ENCODE results near the gene SMURF1. TPM values are rescaled to one million over a fixed set of nuclear protein-coding genes. Genes with fewer than 3 reads are reported as not detected.

Gene SMURF1
- total and polyA plus RNA-seq, 2 of the 8 experiments (the other 6 are each of a cell fraction or from before 2014, with no cell fraction given): 9.6 to 24.5 TPM

DNA sequence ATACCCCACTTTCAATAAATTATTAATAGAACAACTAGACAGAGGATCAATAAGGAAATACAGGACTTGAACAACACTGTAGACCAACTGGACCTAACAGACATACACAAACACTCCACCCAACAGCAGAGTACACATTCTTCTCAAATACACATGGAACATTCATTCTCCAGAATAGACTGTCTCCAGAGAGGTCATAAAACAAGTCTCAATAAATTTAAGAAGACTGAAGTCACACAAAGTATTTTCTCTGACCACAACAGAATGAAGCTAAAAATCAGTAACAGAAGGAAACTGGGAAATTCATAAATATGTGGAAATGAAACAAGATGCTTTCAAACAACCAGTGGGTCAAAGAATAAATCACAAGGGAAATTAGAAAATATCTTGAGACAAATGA, 119.8 kb downstream of the SMURF1 start:
- Histone ChIP-seq H3K18ac (ENCODE audit: extremely low read depth, low read length) (no peak overlapping the region), H3K4me2 (ENCODE audit: insufficient read depth in 1 of 2, low read depth in 2 of 2, low read length in 2 of 2) (no peak overlapping the region), H2BK5ac (ENCODE audit: low read depth, low read length) (no peak overlapping the region), H4K20me1 (replicated peaks in 1 of 2; ENCODE audit: control insufficient read depth in 1 of 2, insufficient read depth in 2 of 2, low read length in 2 of 2) (peaks cover 0 to 2% of the 10 kb centered on the region in 2 experiments), H3K9me3 (ENCODE audit: insufficient read depth in 2 of 2, low read depth in 1 of 2, low read length in 1 of 2) (no peaks in the 10 kb centered on the region), H3K79me1 (ENCODE audit: low read depth, low read length) (no peaks in the 10 kb centered on the region; the same call in 1 of the 2 replicates), H2BK12ac (ENCODE audit: low read depth, low read length) (no peak overlapping the region), H2BK15ac (ENCODE audit: low read length) (no peak overlapping the region), H3K36me3 (ENCODE audit: control insufficient read depth in 2 of 4, insufficient read depth in 4 of 4, low read length in 3 of 4) (peaks cover 3 to 13% (median 4%) of the 10 kb centered on the region in 4 experiments; a peak in 7 of 8 replicates), H2AK5ac (ENCODE audit: low read depth, low read length) (no peak overlapping the region), H4K8ac (ENCODE audit: extremely low read depth, insufficient read depth, low read length) (no peak overlapping the region), H4K5ac (ENCODE audit: insufficient read length, low read depth, low read length) (no peak overlapping the region), H2BK20ac (ENCODE audit: low read length) (no peak overlapping the region), H3K27me3 (replicated peaks in 1 of 4; ENCODE audit: control insufficient read depth in 3 of 4, extremely low read depth in 1 of 4, insufficient read depth in 3 of 4, low read length in 3 of 4) (no peaks in the 10 kb centered on the region), H3K56ac (replicated peaks; ENCODE audit: insufficient read length, low read depth, low read length) (no peak overlapping the region), H3K79me2 (ENCODE audit: control insufficient read depth in 1 of 2, insufficient read depth in 2 of 2, low read length in 2 of 2) (no peaks in the 10 kb centered on the region), H3K4me1 (replicated peaks in 1 of 4; ENCODE audit: control insufficient read depth in 3 of 4, insufficient read depth in 4 of 4, low read length in 3 of 4) (0 out of 7 replicates have a peak, but pooled peaks cover 0 to 3% (median 0%) of the 10 kb centered on the region in 4 experiments), H3K27ac (ENCODE audit: low read depth, low read length) (no peak overlapping the region), H2AFZ (ENCODE audit: low read length) (no peak overlapping the region), H3K23ac (ENCODE audit: insufficient read length) (no peak overlapping the region), H3K14ac (ENCODE audit: insufficient read length) (no peak overlapping the region), H2BK120ac (replicated peaks; ENCODE audit: low read depth, low read length) (no peak overlapping the region), H4K91ac (replicated peaks; ENCODE audit: insufficient read length, low read length) (no peak overlapping the region), H3K9ac (replicated peaks in 1 of 4; ENCODE audit: extremely low read depth in 1 of 4, low read depth in 3 of 4, low read length in 3 of 4) (no peak overlapping the region), H3K23me2 (ENCODE audit: low read depth, low read length) (no peaks in the 10 kb centered on the region), H3K4me3 (ENCODE audit: extremely low read depth in 1 of 4, insufficient read depth in 2 of 4, low read depth in 3 of 4, low read length in 4 of 4) (no peak overlapping the region), H3K4ac (replicated peaks; ENCODE audit: insufficient read length, low read depth, low read length) (no peak overlapping the region)
- CTCF ChIA-PET (ENCODE audit: partially characterized antibody): interaction anchor here (0.6 to 1.4 kb wide), 3 partner anchors 12 to 274 kb away, joined by 3 read pairs; no protein-coding TSS in a partner anchor
- FAIRE-seq (no peak), DNase-seq (ENCODE audit: low read depth in 1 of 2, low spot score in 2 of 2) (no peak)
- POLR2A ChIA-PET (ENCODE audit: partially characterized antibody): interaction anchor here (0.7 kb wide), 2 partner anchors 10 to 118 kb away, joined by 3 read pairs; no protein-coding TSS in a partner anchor
- no peak for TF ChIP-seq BCL11A (IDR thresholded peaks at IDR 0.05; ENCODE audit: low read depth in 2 of 2, low read length in 2 of 2)

All from H1 (cell line).